ENCODE results near the gene VAMP7.
"Not testable (repeated sequence)": the region's sequence is repeated elsewhere in the genome, so short reads cannot be mapped to it uniquely, and the experiment has no call there.

Gene VAMP7

DNA sequence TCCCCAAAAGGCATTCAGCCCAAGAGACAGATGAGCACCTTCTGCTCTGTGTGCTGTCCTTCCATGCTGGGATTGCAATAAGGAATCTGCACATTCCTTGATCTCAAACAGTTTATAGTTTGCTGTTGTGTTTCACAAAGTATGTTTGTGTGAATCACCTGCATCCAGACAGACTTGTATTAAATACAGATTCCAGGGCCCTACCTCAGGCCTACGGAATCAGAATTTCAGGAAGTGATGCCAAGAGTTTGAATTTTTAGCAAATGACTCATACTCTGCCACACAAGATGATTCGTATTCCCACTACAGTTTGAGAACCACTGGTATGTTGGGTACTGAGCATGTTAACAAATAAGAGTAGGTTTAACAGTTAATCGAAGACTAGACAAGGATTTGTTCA, 7.0 kb downstream of the VAMP7 start:
- H3K27ac ChIP-seq: no peak overlapping the region
- TF ChIP-seq, protein P1, sequence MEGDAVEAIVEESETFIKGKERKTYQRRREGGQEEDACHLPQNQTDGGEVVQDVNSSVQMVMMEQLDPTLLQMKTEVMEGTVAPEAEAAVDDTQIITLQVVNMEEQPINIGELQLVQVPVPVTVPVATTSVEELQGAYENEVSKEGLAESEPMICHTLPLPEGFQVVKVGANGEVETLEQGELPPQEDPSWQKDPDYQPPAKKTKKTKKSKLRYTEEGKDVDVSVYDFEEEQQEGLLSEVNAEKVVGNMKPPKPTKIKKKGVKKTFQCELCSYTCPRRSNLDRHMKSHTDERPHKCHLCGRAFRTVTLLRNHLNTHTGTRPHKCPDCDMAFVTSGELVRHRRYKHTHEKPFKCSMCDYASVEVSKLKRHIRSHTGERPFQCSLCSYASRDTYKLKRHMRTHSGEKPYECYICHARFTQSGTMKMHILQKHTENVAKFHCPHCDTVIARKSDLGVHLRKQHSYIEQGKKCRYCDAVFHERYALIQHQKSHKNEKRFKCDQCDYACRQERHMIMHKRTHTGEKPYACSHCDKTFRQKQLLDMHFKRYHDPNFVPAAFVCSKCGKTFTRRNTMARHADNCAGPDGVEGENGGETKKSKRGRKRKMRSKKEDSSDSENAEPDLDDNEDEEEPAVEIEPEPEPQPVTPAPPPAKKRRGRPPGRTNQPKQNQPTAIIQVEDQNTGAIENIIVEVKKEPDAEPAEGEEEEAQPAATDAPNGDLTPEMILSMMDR (conservative IDR thresholded peaks at IDR 0.05): no peak

DNA sequence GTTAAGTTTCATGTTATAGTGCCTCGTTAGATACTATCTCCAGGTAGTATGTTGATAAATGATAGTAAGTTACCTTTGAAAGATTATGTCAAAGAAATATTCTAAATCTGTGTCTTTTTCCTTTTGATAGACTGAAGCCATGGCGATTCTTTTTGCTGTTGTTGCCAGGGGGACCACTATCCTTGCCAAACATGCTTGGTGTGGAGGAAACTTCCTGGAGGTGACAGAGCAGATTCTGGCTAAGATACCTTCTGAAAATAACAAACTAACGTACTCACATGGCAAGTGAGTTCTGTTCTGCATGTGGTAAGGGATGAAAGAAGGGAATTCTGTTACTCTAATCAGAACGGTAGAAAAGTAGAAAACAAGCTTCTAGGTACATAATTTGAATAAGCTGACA, 8.2 kb downstream of the VAMP7 start:
- TF ChIP-seq, protein P1 (conservative IDR thresholded peaks at IDR 0.05): no peak
- H3K27ac ChIP-seq: no peak overlapping the region

DNA sequence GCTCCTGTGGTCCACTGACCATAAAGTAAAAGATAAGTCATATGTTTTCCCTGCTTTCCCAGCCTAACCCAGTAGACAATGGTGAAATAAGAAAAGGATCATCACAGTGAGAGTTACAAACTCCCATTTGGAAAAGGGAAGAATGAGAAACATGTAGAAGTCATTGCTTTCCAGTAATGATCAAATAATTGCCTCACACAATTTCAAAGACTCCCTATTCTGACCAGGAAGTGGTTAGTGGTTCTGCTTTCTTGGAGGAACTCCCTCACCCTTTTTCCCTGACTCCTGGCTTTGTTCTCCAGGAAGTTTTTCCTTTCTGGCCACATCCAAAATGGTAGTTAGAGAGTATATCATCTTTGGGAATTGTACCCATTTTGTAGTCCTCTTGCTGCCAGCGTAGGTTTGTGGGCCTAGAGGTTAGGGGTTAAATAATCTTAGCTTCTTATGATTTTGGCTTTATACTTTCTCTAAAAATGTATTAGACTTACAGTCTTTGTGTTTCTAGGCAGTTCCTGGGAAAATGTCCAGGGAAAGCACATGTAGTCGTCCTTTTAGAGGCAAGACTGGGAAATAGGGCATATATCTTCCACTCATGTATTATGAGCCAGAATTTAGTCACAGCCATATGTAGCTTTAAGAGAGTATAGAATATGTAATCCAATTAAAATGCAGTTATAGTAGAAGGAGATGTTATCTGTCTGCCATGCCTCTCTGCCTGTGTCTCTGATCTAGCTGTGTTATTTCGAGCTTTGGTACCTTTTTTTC, 10.5 kb downstream of the VAMP7 start:
- TF ChIP-seq, protein P1 (conservative IDR thresholded peaks at IDR 0.05): no peak
- H3K27ac ChIP-seq: no peak overlapping the region

DNA sequence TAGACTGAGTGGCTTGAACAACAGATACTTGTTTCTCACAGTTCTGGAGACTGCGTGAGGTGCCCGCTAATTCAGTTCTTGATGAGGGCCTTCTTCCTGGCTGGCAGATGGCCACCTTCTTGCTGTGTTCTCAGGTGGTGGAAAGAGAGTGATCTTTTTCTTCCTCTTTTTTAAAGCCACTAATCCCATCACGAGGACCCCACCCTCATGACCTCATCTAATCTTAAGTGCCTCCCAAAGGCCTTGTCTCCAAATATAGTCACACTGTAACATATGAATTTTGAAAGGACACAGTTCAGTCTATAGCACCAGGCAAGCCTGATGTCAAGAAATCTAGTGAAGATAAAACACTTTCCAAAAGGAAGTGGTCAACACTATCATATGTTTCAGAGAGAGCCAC, 12.4 kb downstream of the VAMP7 start:
- TF ChIP-seq, protein P1 (conservative IDR thresholded peaks at IDR 0.05): no peak

DNA sequence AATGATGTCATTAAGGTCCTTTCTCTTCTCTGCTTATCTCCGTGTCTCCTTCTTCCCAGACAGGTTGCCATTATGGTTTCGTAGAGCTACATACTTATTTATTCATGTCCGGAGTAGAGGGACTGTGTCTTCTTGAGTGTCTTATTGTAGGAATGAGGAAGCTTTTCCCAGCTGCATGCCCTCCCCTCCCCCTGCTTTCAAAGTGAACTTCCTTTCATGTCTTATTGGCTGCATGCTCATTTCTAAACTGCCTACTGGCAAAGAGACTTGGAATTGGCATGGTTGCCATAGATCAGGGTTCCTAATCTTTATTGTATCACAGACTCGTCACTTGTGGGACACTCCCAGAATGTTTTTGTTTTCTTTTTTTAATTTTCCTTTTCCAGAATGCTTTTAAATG, 15.4 kb downstream of the VAMP7 start:
- H3K27ac ChIP-seq: no peak overlapping the region

More for the DNA sequence above, 12.4 kb downstream of the VAMP7 start:
- no peak overlapping the region for H3K27ac ChIP-seq

DNA sequence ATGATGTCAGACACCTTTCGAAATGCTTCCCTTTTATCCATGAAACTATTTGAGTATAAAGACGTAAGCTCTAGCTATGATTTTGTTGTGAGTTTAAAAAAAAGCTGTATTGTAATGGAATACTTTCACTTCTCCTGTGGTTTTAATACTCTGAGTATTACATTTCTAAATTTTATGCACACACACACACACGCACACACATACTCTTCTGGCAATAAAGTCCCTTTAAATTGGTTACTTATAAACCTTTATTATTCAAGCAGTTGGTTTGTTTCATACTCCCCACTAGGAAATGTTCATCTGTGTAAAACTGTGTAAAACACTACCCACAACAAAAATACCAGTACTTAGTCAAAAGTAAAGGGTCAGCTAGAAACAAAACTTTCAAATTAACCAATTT, 18.2 kb downstream of the VAMP7 start:
- H3K27ac ChIP-seq: peak overlapping the region; percentile 56
- TF ChIP-seq, protein P1 (conservative IDR thresholded peaks at IDR 0.05): no peak

More for the DNA sequence above, 15.4 kb downstream of the VAMP7 start:
- TF ChIP-seq, protein P1 (conservative IDR thresholded peaks at IDR 0.05): no peak

DNA sequence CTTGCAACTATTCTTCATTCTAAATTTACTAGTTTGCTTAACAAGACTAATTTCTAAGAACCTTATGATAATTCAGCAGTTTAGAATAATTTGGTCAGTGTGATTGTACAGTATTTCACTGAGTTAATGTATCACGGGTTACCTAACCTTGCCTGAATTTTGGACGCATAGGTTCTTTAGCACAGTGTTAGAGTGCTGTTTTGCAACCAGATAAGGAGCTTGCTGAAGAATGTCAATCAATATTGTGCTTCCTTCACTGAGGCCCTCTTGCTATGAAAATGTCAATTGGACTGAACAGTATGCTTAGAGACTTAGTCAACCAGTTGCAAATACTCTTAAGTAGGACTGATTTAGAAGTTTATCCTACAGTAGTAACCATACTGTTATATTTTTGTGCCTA, 19.6 kb downstream of the VAMP7 start:
- H3K27ac ChIP-seq: no peak overlapping the region
- TF ChIP-seq, protein P1 (conservative IDR thresholded peaks at IDR 0.05): no peak

DNA sequence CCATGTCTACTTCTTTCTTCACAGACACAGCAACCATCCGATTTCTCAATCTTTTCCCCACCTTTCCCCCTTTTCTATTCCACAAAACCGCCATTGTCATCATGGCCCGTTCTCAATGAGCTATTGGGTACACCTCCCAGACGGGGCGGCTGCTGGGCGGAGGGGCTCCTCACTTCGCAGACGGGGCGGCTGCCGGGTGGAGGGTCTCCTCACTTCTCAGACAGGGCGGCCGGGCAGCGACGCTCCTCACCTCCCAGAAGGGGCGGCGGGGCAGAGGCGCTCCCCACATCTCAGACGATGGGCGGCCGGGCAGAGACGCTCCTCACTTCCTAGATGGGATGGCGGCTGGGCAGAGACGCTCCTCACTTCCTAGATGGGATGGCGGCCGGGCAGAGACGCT, 26.5 kb downstream of the VAMP7 start:
- H3K27ac ChIP-seq: not testable (repeated sequence)

Data from VCaP (cell line).